HG03520 (cell line): ENCODE measurements around the gene GPR157.
"Not testable (repeated sequence)": the region's sequence is repeated elsewhere in the genome, so short reads cannot be mapped to it uniquely, and the experiment has no call there.

Experiments
- ATAC-seq: cut with Tn5 transposase; IDR thresholded peaks from one replicate; pipeline ENCODE4 v1.9.1; 2021; ENCODE audit warnings: mild to moderate bottlenecking, moderate library complexity; ENCODE audit not compliant: unreplicated experiment

The GPR157 gene

DNA sequence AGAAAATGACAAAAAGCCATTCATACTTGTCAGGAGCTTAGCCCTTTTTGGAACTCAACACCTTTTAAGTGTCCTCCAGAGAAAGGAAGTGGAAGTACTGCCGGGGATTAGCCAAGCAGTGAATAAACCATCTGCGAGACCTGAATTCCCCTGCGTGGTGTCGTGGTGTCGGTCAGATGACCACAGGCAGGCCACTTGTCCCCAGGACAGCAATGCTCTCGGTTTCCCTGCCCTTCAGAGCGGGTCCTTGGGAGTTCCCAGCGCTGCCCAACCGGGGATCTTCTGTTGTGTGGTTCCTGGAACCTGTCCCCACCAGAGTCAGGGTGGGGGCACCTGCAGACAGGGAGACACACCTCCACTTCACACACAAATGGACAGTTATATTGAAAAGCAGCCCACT is 9.2 kb downstream of the GPR157 start:
- ATAC-seq = no peak

- no peak for ATAC-seq
These were observed 10.7 kb downstream of the GPR157 start for GRCh38 chr1:9118186-9118585.

- ATAC-seq = no peak
These were observed 13.3 kb downstream of the GPR157 start for GRCh38 chr1:9115351-9116205.

- ATAC-seq = no peak
These were observed 15.7 kb downstream of the GPR157 start for GRCh38 chr1:9112961-9113880.

GRCh38 chr1:9111957-9112356 is 16.9 kb downstream of the GPR157 start:
- no peak for ATAC-seq

DNA sequence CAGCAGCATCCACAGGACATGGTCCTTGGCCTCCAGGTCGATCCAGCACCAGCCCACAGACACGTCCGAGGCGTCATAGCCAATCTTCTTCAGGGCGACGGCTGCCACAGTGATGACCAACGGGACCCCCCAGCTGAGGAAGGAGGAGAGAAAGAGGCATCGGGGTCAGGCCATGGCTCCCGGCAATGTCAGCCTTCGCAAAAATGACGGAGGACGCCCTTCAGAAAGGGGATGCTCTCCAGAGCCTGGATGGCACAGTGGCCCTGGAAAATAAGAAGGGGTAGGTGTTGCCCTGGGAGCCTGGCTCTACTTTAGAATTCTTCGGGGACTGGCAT is 17.6 kb downstream of the GPR157 start:
- ATAC-seq = no peak

GRCh38 chr1:9110669-9111356 is 18.1 kb downstream of the GPR157 start:
- ATAC-seq = no peak

GRCh38 chr1:9108056-9108665 is 20.7 kb downstream of the GPR157 start:
- no peak for ATAC-seq

- ATAC-seq = no peak
These were observed 21.8 kb downstream of the GPR157 start for GRCh38 chr1:9107136-9107535.

- no peak for ATAC-seq
These were observed 22.6 kb downstream of the GPR157 start for GRCh38 chr1:9106286-9106685.

DNA sequence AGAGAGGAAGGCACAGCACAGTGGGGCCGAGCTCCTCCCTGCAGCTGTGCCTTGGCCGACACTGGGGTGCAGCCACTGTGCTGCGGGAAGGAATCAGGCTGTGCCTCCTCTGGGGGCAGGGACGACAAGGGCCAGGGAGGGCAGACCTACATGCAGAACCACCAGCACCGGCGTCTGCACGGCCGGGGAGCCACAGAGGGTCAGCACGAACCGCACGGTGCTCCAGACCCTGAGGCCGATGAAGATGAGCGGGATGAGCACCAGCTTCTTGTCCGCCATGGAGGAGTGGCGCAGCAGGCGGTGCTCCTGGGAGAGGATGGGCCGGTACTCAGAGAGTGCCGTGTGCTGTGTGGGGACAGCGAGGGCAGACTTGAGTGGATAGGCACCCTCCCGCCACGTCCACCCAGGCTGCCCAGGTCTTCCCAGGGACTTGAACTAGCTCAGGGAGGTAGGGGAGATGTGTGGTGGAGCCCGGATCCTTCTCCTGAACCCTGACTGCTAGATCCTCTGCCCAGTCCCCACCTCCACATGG is 23.5 kb downstream of the GPR157 start:
- no peak for ATAC-seq

- ATAC-seq = no peak
These were observed 27.3 kb downstream of the GPR157 start for GRCh38 chr1:9101510-9102146.

GRCh38 chr1:9100471-9101043 is 28.3 kb downstream of the GPR157 start:
- ATAC-seq = no peak

- ATAC-seq = no peak
These were observed 29.3 kb downstream of the GPR157 start for GRCh38 chr1:9099555-9099954.

- no peak for ATAC-seq
These were observed 30.8 kb downstream of the GPR157 start for GRCh38 chr1:9097947-9098705.

GRCh38 chr1:9095818-9096217 is 33.1 kb downstream of the GPR157 start:
- ATAC-seq = no peak

GRCh38 chr1:9093996-9094595 is 34.8 kb downstream of the GPR157 start:
- not testable (repeated sequence) for ATAC-seq

DNA sequence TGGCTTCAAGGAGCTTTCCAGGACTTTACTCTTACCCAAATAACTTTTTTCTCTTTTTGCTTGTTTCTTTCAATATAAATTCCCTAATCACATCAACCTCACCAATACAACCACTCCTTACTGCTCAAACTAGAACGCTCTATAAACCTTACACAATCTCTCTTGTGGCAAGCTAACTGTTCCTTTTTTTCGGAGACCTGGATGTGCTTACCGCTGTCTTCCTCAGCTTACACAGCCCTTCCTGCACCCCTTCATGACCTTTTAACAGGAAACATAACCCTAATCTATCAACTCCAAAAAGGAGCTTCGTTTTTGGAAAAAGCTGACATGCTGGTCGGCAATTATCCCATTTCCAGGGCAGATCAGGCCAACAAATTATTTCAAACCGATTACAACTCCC is 35.3 kb downstream of the GPR157 start:
- no peak for ATAC-seq

DNA sequence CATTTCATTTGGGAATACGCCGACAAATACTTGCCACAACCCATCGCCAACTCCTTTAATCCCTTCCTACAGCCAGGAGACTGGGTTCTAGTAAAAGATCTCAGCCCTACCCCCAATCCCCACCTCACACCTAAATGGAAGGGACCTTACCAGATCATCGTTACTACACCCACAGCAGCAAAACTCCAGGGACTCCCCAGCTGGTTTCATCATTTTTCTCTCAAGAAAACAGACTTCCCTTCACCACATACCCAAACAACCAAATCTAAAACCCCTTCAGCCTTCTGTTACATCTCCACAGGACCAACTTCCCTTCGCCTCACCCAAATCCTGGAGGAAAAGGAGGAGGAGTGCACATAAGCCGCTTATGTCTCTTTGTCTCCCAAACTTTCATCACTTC is 35.8 kb downstream of the GPR157 start:
- ATAC-seq = no peak
